BJ (cell line): ENCODE measurements around the gene SCAMP5. TPM values are rescaled to one million over a fixed set of nuclear protein-coding genes. Genes with fewer than 3 reads are reported as not detected.

Experiments used
- CTCF ChIA-PET: fragments of 350-600 bp; formaldehyde crosslinking; extraction: SDS; loops from one replicate; lab custom pipeline; 2021; ENCODE audit warnings: antibody characterized with exemption, inconsistent platforms; lab: Yijun Ruan, JAX
- POLR2A ChIA-PET: fragments of 300-600 bp; sonication (Branson Sonifier 250); formaldehyde crosslinking; extraction: SDS; loops from one replicate; lab custom pipeline; 2021; ENCODE audit warnings: antibody characterized with exemption; lab: Charles Lee
- DNase-seq: peaks from one replicate; pipeline ENCODE4 v3.0.0-alpha.2; 2011; ENCODE audit warnings: low read depth
- H3K27me3 ChIP-seq: 2 replicates; pipeline ENCODE4 v1.6.0; 2011; ENCODE audit warnings: low read length; ENCODE audit not compliant: control insufficient read depth, insufficient read depth
- H3K36me3 ChIP-seq: 2 replicates; pipeline ENCODE4 v1.5.1; 2011; ENCODE audit warnings: low read length; ENCODE audit not compliant: control insufficient read depth, insufficient read depth
- H3K4me3 ChIP-seq: 2 replicates; pipeline ENCODE4 v1.5.1; 2011; ENCODE audit warnings: low read depth, mild to moderate bottlenecking, control low read depth, low read length
- CTCF ChIP-seq: IDR thresholded peaks from 2 replicates; pipeline ENCODE4 v1.5.1; 2011; ENCODE audit warnings: low read depth, mild to moderate bottlenecking, control low read depth, inconsistent platforms, low read length, moderate library complexity; ENCODE audit not compliant: insufficient read depth
- polyA plus RNA-seq: library from polyadenylated mRNA; depleted of rRNA; stranded (reverse); fragments of >200 nt; gene quantifications from 2 replicates; pipeline ENCODE4 v1.2.3, GENCODE V29; 2011

SCAMP5 gene
- polyA plus RNA-seq, 1 experiment = 3.6 TPM

GRCh38 chr15:75023872-75024636 is 28.7 kb downstream of the SCAMP5 start:
- DNase-seq = no peak
- H3K36me3 ChIP-seq = 0 out of 2 replicates have a peak, but pooled peaks cover 1% of the 10 kb centered on the region
- TF ChIP-seq CTCF = no peak
- H3K4me3 ChIP-seq = peak overlapping the region; percentile 99
- CTCF ChIA-PET = interaction anchor here (0.8 to 10.3 kb wide), 5 partner anchors 19 to 226 kb away, joined by 3 to 237 read pairs (median 4); partner anchors contain the start of gene C15orf39
- no peaks in the 10 kb centered on the region for H3K27me3 ChIP-seq
- POLR2A ChIA-PET = no interaction called here

- no peak for DNase-seq
- Histone ChIP-seq H3K27me3 (no peaks in the 10 kb centered on the region), H3K4me3 (no peak overlapping the region), H3K36me3 (0 out of 2 replicates have a peak, but pooled peaks cover 1% of the 10 kb centered on the region)
- CTCF ChIA-PET = interaction anchor here (0.8 to 10.3 kb wide), 2 partner anchors 17 to 185 kb away, joined by 3 to 237 read pairs; no protein-coding TSS in a partner anchor
- POLR2A ChIA-PET = no interaction called here
- TF ChIP-seq CTCF = no peak
Observed at GRCh38 chr15:75025107-75025506, 29.7 kb downstream of the SCAMP5 start.

DNA sequence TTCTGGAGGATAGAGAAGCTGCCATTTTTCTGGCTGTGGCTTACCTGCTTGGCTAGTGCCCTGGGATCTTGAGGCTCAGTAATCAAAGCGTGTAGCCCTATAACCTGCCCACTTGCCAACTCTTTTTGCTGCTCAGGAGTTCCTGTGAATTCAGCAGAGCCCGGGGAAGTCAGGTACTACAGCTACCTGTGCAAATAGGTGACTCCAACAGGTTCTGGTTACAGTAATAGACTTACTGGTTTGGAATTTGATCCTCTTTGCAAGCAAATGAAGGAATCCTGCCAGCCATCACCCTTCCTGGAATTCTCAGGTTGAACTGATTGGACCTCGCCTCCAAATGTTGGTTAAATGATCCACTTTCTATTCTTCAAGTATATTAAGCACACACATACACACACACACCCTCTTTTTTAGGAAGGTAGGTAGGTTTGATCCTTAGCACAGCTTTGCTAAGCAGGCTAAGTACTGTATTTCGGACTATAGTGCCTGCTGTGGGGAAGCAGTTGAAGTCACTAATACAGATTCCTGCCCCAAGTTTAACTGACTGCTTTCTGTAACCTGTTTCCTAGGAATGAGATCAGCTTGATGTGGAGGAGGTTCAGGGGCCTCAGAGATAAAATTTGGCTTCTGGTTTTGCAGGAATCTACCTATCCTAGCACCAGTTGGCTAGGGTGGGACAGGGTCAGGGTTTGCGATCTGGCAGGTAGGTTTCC is 30.3 kb downstream of the SCAMP5 start:
- CTCF ChIA-PET = interaction anchor here (0.8 to 10.3 kb wide), 2 partner anchors 16 to 184 kb away, joined by 3 to 237 read pairs; no protein-coding TSS in a partner anchor
- DNase-seq = no peak
- POLR2A ChIA-PET = no interaction called here
- H3K27me3 ChIP-seq = no peaks in the 10 kb centered on the region
- H3K36me3 ChIP-seq = 0 out of 2 replicates have a peak, but pooled peaks cover 1% of the 10 kb centered on the region
- no peak for TF ChIP-seq CTCF
- H3K4me3 ChIP-seq = no peak overlapping the region

DNA sequence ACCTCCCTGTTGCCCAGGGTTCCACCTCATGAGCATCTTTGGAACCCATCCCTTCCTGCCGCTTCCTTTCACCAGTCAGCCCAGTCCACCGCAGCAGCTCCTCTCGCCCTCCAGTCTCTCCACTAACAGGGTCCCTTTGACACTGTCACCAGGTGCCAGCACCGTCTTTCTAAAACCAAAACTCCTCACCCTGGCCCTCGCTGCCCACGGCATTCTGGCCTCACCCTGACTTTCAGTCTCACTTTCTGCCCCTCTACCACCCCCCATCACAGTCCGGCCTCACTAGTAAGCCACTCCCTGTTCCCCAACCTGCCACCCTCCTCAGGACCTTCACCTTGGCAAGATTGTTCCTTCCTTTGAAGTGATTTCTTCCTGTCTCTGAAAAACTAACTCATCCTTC is 32.2 kb downstream of the SCAMP5 start:
- no peak for TF ChIP-seq CTCF
- Histone ChIP-seq H3K36me3 (0 out of 2 replicates have a peak, but pooled peaks cover 1% of the 10 kb centered on the region), H3K27me3 (no peaks in the 10 kb centered on the region), H3K4me3 (no peak overlapping the region)
- ChIA-PET POLR2A (no interaction called here), CTCF (interaction anchor here (10.3 kb wide), 1 partner anchor 182 kb away, joined by 237 read pairs; no protein-coding TSS in a partner anchor)
- no peak for DNase-seq

DNA sequence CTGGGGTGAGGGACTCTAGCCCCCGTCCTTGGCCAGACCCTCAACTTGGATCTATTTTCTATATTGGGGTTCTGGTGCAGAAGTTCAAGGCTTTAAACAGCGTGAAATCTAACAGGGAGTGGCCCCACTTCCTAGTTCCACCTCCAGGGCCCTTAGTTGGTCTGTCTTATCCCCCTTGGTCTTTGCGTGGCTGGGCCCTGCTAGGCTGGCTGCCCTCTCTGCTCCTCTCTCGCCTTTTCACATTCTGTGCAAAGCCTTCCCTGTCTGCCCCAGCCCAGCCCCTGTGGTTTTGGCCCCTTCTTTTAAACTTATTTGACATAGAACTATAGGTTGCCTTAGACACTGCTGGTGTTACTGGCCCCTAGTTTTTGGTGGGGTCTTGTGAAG is 33.6 kb downstream of the SCAMP5 start:
- TF ChIP-seq CTCF = no peak
- no peak for DNase-seq
- ChIA-PET POLR2A (interaction anchor here (0.9 kb wide), 1 partner anchor 14 kb away, joined by 3 read pairs; no protein-coding TSS in a partner anchor), CTCF (interaction anchor here (0.7 to 10.3 kb wide), 24 partner anchors 9 to 278 kb away, joined by 3 to 237 read pairs (median 4); partner anchors contain the start of genes C15orf39 and RPP25)
- no peaks in the 10 kb centered on the region for H3K27me3 ChIP-seq
- H3K36me3 ChIP-seq = 0 out of 2 replicates have a peak, but pooled peaks cover 1% of the 10 kb centered on the region
- H3K4me3 ChIP-seq = no peak overlapping the region
